GM18861 (cell line): ENCODE results near the gene NOTO.
A peak's percentile ranks its signal among the peaks of the same experiment; 100 is the strongest.
"Not testable (repeated sequence)": the region's sequence is repeated elsewhere in the genome, so short reads cannot be mapped to it uniquely, and the experiment has no call there.

ENCODE experiments used
- ATAC-seq: cut with Tn5 transposase; IDR thresholded peaks from one replicate; pipeline ENCODE4 v1.9.1; 2021; ENCODE audit not compliant: unreplicated experiment

NOTO gene, protein sequence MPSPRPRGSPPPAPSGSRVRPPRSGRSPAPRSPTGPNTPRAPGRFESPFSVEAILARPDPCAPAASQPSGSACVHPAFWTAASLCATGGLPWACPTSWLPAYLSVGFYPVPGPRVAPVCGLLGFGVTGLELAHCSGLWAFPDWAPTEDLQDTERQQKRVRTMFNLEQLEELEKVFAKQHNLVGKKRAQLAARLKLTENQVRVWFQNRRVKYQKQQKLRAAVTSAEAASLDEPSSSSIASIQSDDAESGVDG

DNA sequence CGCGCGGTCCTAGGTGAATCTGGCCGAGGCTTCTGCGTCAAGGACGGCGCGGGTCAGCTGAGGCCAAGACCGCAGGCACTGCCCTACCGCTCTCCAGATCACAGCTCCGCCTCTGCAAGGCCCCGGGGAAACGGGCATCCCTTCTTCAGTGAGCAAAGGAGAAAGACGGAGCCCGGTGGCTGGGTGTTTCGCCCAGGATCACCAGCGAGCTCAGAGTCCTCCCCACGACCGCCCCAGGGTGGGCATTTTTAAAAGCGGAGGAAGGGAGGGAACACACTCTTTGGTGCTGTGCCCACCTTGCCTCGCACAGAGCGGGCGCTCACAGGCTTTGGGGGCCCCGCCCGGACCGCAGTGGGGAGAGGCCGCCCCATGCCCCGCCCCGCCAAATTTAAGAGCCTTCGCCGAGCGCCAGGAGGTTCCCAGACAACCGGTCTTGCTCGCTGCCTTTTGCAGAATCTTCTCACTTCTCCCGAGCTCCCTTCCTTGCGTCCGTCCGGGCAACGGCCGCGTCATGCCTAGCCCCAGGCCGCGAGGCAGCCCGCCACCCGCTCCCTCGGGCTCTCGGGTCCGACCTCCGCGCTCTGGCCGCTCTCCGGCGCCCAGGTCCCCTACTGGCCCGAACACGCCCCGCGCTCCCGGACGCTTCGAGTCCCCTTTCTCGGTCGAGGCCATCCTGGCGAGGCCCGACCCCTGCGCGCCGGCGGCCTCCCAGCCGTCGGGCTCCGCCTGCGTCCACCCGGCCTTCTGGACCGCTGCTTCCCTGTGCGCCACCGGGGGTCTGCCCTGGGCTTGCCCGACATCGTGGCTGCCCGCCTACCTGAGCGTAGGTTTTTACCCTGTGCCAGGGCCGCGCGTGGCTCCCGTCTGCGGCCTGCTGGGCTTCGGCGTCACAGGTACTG is at the start of gene NOTO:
TSS of gene NOTO (plus strand) at position 419 of the 899 bp plus-strand sequence. CDS start at position 512, 93 bp downstream.
- no peak for ATAC-seq

DNA sequence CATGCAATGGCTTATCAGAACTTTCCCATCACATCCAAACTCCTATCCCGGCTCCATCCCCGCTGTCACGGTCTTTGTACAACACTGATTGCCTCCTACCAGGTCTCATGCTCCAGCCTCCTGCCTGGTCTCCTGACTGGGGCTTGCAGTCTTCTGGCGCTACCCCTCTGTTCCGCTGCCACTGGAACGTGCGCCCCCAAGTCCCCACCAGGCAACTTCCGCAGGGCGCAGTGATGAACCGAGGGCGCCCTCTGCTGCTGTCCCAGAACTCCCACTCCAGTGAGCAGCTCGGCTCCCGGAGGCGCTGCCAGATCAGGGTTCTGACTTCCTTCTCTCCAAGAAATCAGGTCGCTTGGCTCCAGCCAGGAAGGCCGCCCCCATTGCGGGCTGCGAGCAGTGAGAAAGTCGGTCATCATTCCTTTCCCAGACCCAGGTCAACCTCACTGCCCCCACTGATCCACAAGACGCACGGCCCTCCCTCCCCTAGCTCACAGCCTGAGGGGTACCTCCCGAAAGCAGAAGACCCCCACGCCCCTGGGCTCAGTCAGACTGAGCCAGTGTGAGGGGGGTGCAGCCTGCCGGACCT is 45.7 kb upstream of the NOTO start:
- ATAC-seq = no peak

DNA sequence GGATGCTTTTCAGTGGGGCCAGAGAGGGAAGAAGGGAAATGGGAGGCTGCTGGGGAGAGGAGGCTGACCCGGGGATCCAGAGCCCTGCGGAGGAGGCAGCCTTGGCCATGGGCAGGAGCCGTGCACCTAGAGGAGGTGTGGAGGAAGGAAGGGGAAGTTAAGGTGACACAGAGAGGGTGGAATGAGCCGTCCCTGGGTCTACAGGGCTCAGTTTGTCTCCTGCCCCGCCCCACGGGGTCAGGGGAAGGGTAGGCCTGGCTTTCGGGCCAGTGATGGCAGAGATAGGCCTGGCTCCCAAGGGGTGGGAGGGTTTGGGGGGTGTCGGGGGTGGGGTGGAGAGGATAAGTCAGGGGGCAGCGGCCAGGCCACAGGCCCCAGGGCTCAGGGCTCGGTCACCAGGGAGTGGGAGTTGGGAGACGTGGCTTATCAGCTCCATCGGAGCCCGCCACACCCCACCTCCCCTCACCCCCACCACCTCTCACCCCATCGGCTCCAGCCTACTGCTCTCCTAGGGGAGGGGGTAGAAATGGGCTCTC is 39.5 kb upstream of the NOTO start:
- no peak for ATAC-seq

DNA sequence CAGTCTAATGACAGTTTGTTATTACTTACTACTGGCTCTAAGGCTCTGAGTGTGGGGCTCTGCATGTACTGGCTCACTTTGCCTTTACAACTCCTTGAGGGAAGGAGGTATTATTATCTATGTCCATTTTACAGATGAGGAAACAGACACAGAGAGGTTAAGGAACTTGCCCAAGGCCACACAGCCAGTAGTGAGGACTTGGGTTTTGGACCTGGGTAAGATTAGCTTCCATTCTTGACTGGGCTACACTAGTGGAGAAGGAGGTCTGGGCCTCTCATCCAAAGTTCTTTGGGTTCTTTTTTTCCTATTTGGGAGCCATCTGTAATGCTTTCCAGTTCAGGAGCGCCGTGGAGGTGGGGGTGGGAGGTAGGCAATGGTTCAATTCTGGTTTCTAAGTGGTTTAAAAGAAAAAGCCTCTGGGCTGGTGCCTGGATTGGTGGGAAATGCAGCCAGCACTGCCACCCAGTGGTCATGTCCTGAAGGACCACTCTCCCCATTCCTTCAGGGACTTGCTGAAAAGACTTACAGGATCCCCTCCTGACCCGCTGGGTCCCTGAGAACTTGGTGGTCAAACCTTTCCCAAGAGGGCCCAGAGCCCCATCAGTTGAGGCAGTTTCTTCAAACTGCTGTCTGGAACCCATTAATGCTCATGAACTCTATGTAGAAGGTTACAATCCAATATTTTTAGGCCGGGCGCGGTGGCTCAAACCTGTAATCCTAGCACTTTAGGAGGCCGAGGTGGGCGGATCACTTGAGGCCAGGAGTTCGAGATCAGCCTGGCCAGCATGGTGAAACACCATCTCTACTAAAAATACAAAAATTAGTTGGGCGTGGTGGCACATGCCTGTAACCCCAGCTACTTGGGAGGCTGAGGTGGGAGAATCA is 38.6 kb upstream of the NOTO start:
- ATAC-seq = peak; percentile 80

DNA sequence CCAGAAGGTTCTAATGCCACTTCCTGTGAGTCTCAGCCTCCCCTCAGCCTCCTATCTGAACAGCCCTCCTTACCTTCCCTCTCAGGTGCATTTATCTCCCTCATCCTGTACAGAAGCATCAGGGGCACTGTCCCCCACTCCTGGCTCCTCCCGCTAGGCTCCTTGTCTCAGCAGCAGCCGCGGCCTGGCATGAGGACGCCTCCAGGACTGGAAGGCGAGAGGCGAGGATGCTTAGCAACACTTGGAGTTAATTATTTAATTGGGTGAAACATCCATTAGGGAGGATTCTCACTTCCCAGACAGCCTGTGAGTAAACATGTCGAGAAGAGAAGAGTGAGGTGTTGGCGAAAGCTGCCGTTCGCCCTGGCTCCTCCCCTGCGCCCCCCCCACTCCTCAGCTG is 36.4 kb upstream of the NOTO start:
- ATAC-seq = not testable (repeated sequence)

DNA sequence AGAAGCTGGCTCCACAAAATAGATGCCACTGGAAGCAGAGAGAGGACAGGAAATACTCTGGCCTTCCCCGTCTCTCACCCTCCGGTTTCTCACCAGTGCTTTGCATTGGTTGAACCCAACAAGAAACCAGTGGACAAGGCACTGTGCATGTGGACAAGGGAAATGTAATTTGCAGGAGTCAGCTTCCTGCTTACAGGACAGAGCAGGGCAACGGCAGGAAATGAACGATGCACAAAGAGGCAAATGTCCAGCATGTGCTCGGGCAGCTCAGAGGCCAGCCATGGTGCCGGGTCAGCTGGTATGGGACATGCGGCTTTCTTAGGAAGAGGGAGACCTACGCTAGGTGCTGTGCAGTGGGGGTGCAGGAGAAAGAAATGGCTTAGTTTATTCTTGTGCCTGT is 35.6 kb upstream of the NOTO start:
- ATAC-seq = not testable (repeated sequence)

DNA sequence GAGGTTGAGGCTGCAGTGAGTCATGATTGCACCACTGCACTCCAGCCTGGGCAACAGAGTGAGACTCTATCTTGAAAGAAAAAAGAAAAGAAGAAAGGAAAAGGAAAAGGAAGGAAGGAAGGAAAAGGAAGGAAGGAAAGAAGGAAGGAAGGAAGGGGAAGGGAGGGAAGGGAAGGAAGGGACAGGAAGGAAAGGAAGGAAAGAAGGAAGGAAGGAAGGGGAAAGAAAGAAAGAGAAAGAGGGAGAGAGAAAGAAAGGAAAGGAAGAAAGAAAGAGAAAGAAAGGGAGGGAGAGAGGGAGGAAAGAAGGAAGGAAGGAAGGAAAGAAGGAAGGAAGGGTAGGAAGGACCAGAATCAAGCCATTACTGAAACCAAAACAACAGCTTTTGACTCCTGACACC is 34.0 kb upstream of the NOTO start:
- ATAC-seq = not testable (repeated sequence)

DNA sequence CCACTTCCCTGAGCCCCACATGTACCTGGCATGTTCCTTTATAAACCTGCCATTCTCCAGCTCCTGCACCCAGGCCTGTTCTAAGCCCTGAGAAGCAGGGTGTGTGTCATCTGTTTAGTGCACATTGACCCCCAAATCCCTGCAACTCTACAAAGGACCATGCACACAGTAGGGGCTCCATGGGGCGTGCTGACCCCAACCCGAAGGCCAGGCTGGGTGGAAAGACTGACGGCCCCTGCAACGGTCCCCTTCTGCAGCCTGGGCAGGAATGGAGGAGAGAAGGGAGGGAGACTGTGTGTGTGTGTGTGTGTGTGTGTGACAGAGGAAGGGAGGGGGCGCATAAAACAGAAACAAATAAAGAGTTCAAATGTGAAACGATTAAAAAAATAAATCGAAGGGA is 32.0 kb upstream of the NOTO start:
- not testable (repeated sequence) for ATAC-seq

DNA sequence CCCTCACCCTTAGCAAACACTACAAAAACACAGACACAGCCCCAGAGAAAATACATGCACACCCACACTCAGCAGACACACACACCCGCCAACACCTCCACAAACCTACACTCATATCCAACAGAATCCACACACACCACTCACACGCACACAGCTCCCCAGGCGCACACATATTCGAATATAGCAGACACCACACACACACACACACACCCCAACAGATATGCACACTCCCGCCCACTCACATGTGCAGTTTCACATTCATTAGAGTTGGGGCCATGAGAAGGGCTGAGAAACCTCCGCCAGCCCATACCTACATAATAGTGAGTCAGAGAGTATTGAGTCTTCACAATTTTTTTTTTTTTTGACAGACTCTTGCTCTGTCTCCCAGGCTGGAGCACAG is 29.4 kb upstream of the NOTO start:
- ATAC-seq = no peak

DNA sequence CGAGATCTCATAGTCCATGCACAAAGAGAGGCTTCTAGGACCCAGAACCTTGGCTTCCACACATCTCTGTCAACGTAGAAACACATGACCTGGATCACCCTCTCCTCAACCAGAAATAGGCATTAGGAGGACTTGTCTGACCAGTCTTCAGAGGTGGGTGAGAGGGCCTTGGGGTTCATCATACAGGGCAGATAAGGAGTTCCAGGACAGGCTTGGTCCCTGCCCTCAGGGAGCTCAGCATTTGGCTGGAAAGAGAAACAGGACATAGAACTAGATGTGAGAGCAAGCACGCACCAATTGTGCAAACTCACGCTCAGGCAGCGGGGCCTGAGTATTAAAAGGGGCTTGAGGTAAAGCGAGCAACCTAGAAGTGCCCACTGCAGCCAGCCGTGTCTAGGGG is 28.6 kb upstream of the NOTO start:
- no peak for ATAC-seq

DNA sequence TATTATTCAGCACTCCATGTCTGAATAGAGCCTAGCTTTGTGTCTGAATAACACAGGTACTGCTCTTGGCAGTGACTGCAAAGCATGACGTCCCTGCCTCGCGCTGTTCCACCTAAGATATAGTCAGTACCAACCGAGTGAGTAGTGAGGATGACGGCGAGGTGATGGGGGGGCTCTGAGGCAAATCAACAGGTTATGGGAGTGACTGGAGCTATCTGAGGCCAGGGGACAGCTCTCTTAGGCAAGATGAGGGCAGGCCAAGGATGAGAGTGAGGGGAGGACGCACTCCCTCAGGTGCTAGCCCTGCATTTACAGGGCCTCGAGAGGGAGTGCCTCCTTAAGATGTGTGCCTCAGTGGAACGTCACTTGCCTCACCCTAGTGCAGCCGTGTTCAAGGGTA is 28.1 kb upstream of the NOTO start:
- ATAC-seq = no peak

DNA sequence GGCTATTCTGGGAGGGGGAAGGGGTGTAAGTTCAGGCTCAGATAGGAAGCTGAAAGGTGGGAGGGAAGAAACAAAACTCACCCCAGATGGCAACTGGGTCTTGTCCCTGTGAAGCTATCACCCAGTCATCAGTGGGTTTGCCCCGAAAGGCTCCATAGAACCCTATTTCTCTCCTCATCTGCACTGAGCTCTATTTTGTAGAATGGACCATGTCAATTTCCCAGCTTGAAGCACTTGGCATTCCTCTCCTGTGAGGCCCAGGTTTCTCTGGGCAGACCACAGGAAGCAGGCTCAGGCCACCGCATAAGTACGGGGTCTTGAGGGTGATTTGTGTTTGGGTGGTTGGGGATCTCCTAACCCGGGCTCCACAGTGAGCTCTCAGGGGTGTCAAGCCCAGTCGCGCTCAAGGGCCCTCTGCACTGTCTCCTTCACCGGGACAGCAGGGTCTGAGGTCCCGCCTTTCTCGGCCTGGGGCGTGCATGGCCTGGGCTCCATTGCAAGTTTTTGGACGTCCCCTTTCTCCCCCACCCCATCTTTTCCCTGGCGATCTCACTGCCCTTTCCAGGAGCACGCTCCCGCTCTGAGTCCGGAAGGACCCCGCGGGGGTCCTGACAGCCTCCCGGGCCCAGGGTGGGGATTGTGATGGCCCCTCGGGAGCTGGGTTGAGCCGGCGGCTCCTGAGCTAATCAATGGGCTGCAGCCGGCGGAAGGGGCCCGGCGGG is 27.3 kb upstream of the NOTO start:
- no peak for ATAC-seq

DNA sequence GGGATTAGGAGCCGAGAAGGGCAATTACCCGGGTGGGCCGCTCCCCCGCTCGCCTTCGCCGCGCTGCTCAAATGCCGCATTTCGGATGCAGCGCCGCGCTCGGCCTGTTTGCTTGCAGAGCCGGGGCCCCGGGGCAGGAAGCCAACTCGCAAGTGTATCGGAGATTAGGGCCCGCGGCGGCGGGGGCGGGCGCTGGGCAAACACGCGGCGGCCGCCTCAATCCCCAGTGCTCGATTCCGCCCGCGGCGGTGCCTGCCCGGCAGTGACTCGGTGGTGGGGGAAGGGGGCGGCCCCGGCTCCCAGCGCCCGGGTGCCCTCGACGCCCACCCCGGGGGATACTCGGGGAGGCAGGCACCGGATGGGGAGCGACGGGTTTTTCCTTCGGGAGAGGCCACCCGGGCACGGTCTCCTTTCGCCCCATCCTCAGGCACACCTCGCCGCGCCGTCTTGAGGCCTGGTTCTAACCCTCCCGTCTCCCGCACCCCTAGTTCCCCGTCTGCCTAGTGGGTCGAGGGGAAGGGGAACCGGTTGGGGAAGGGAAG is 26.6 kb upstream of the NOTO start:
- no peak for ATAC-seq

DNA sequence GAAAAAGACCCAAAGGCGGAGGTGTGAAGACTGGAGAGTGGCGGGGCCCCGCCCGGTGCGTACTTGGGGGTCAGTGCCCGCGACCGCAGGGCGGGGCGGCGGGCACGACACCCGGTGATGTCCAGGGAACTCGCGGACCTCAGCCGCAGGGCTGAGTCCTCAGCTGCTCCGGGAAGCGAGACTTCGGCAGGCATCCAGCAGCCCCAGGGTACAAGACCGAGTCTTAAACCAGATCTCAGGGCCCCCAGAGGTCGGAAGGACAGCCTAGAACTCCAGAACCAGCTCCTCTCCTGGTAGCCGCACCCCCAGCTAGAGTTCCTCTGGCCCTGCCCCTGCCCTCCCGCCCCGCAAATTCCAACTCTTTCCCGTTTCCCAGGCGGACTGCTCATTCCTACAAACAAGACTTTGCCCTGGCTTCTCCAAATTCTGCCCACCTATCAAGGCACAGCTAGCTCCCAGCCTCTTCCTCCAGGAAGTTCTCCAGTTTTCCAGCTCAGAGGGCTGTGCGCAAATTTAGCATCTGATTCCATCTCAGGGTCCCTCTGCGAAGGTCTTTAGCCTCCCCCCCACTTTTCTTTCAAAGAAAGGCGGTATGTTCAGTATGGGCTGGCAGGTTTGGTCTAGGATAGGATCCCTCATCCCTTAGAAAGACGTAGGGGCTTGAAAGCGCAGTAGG is 26.0 kb upstream of the NOTO start:
- no peak for ATAC-seq

DNA sequence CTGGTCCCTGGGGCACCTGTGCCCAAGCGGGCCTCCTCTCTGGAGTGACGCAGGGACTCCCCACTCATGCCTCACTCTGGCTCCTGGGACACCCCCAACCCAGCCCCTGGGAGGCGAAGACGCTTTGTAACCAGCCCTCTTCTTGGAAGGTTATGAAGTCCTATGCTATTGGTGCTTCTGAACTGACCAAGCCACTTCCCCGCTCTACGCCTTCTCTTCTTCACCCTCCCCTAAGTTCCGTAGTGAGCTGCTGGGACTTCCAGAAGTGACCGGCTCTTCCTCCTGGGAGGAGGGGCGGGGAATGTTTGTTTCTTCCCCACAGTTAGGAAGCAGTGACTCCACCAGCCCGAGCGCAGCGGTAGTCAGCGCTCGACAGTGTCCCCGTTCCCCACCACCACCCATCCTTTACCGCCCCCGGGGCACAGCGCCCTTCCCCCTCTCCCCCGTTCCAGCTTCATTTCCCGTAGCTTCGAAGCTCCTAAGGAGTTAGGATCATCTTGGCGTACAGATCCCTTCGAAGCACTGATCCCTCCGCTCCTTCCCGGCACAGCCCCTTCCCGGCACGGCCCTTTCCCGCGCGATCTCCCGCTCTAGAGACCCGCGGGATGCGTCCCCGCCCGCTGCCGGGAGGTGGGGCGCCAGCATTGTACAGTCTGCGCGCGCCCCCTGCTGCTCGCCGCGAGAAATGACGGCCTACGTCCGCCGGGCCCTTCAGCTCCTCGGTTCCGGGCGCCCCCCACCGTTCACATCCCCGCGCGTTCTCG is 25.3 kb upstream of the NOTO start:
- ATAC-seq = peak; percentile 78

DNA sequence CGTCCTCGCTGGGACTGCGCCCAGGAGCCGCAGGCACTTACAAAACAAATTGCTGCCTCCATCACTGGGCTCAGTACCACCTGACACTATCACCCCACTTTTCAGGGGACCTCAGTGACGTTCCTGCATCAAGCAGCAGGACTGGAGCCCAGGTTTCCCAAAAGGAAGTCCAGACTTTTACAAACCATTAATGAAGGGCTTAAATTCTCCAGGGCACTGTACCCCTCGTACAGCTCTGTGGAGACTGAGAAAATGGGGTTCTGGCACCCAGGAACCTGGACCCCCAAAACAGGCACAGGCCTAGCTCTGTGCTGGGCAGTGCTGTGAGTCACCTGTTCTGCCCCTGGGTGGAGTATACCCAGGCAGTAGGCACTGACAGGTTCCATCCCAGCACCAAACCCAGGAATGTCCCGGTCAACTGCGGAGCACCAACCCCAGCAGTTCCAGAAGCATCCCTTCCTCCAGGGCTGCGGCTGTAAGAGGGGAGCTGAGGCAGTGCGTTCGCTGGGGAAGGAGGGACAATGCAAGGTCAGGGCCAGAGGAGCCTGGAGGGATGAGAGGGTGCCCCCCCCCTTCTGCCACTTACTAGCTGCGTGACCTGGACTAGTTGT is 24.6 kb upstream of the NOTO start:
- ATAC-seq = no peak

DNA sequence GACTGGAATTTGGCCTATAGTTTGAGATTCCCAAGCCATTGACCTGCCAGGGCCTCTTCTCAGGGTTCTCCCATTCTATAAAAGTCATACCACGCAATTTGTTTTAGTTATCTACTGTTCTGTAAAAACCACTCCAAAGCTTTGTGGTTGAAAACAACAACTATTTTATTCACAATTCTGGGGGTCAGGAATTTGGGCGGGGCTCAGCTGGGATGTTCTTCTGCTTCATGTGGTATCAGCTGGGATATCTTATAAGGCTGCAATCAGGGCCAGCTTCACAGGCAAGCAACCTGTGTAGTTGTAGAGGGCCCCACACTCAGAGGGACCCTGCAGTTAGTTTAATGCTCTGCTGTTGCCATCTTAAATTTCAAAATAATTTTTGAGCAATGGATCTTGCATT is 16.4 kb upstream of the NOTO start:
- no peak for ATAC-seq

DNA sequence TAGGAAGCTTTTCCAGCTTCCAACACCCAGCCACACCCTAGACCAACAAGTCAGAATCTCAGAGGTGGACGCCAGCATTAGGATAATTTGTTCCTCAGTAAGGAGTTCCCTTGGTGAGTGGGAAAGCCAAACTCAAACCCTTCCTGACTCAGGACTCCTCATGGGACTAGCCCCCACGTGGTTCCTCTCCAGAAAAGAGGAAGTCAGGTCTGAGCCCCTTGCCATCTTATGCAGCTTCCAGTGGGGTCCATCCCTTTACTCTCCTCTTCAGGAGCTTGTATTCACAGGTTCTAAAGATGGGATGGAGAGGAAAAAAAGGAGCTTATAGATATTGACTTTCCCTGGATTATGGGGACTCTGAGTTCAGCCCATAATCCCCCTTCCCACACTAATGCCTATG is 14.8 kb upstream of the NOTO start:
- no peak for ATAC-seq
